Body of pancreas (tissue), 4 donors: ENCODE results near the gene DTD2.

ENCODE experiments used
- CTCF ChIP-seq, 7 experiments: fragments of 450-650 bp in 4 of 7; fragments of 200-600 bp in 3 of 7; sonication (generic) in 3 of 7; IDR thresholded peaks; one replicate each; pipeline ENCODE4 v1.5.1; 2016 to 2019; ENCODE audit warnings: antibody characterized with exemption in 7 of 7
- POLR2A ChIP-seq, 3 donors: fragments of 450-650 bp; IDR thresholded peaks; one replicate each; pipeline ENCODE4 v1.6.1; 2016; ENCODE audit warnings: antibody characterized with exemption in 3 of 3, mild to moderate bottlenecking in 2 of 3

DNA sequence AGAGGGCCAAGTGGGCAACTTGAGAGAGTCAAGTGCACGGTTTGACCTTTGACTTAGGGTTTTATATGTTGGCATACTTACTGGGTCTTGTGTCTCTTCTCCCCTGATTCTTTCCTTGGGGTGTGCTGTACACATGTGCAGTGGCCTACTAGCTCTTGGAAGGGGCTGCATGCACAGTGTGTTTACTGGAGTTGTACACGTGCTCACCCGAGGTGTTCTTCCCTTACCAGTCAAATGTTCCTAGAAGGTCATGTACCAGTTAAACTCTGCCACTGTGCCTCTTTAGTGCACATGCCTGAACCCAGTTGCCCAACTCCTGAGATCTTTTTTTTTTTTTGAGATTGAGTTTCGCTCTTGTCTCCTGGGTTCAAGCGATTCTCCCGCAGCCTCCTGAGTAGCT, 9.2 kb upstream of the DTD2 start:
- no peak for TF ChIP-seq POLR2A (IDR thresholded peaks at IDR 0.05)
- TF ChIP-seq CTCF (IDR thresholded peaks at IDR 0.05): no peak
